ENCODE data around the gene NOS2. TPM values are rescaled to one million over a fixed set of nuclear protein-coding genes. Genes with fewer than 3 reads are reported as not detected.
"Not testable (repeated sequence)": the region's sequence is repeated elsewhere in the genome, so short reads cannot be mapped to it uniquely, and the experiment has no call there.

NOS2 gene
- total and polyA plus RNA-seq, 2 donors = 0.21 to 0.33 TPM

DNA sequence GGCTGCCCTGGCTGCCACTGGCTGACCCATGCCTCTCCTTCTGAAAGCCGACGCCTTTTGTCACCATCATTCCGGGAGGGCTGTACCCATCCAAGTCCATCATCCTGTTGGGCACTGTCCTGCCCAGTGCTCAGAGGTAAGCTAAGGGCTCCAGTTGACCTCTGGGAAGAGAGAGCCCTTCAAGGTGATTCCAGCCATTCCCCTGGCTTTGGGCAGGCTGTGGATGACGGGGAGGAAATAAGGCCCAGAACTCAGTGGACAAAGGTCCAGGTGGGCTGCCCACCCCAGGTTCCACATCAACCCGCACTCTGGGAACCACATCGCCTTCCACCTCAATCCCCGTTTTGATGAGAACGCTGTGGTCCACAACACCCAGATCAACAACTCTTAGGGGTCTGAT is 45.8 kb downstream of the NOS2 start:
- WGBS = 95% methylated on average over 8 of the region's 8 CpGs

DNA sequence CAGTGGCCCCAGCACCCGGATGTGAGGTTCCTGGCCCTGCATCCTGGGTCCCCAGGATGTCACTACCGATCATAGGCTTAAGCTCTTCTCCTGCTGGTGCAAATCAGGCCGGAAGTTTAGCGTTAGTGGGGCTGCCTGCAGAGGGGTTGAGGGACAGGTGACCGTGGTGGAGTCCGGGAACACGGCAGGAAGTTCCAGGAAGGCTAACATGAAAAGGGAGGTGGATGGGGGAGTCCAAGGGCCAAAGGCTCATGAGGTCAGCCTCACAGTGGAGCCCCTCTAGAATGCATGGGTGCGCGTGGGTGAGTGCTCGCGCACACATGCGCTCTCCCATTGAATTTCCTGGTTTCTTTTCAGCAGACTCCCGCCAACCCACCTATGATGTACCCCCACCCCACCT is 46.6 kb downstream of the NOS2 start:
- not testable (repeated sequence) for H3K4me3 ChIP-seq (ENCODE audit: low read length in 2 of 2); DNase-seq (ENCODE audit: low read depth in 6 of 9, low spot score in 9 of 9); H3K36me3 ChIP-seq (ENCODE audit: control insufficient read depth in 2 of 2, insufficient read depth in 2 of 2, low read length in 1 of 2); H3K27ac ChIP-seq (ENCODE audit: low read depth in 1 of 2, low read length in 1 of 2); H3K27me3 ChIP-seq (ENCODE audit: control insufficient read depth in 2 of 2, insufficient read depth in 1 of 2, low read length in 1 of 2); H3K4me1 ChIP-seq (ENCODE audit: control insufficient read depth in 2 of 2, insufficient read depth in 2 of 2, low read length in 2 of 2); H3K9me3 ChIP-seq (ENCODE audit: control insufficient read depth in 2 of 2, insufficient read depth in 1 of 2, low read length in 1 of 2)
- 95% methylated on average over 13 of the region's 13 CpGs for WGBS

More for the DNA sequence above, 45.8 kb downstream of the NOS2 start:
- DNase-seq (ENCODE audit: low read depth in 6 of 9, low spot score in 9 of 9) = no peak
- no peak overlapping the region for H3K27ac ChIP-seq (ENCODE audit: low read depth in 1 of 2, low read length in 1 of 2)
- no peak overlapping the region for H3K4me3 ChIP-seq (ENCODE audit: low read length in 2 of 2)
- H3K36me3 ChIP-seq (ENCODE audit: control insufficient read depth in 2 of 2, insufficient read depth in 2 of 2, low read length in 1 of 2) = no peaks in the 10 kb centered on the region
- no peaks in the 10 kb centered on the region for H3K27me3 ChIP-seq (ENCODE audit: control insufficient read depth in 2 of 2, insufficient read depth in 1 of 2, low read length in 1 of 2)
- no peaks in the 10 kb centered on the region for H3K4me1 ChIP-seq (ENCODE audit: control insufficient read depth in 2 of 2, insufficient read depth in 2 of 2, low read length in 2 of 2)
- no peaks in the 10 kb centered on the region for H3K9me3 ChIP-seq (ENCODE audit: control insufficient read depth in 2 of 2, insufficient read depth in 1 of 2, low read length in 1 of 2)

DNA sequence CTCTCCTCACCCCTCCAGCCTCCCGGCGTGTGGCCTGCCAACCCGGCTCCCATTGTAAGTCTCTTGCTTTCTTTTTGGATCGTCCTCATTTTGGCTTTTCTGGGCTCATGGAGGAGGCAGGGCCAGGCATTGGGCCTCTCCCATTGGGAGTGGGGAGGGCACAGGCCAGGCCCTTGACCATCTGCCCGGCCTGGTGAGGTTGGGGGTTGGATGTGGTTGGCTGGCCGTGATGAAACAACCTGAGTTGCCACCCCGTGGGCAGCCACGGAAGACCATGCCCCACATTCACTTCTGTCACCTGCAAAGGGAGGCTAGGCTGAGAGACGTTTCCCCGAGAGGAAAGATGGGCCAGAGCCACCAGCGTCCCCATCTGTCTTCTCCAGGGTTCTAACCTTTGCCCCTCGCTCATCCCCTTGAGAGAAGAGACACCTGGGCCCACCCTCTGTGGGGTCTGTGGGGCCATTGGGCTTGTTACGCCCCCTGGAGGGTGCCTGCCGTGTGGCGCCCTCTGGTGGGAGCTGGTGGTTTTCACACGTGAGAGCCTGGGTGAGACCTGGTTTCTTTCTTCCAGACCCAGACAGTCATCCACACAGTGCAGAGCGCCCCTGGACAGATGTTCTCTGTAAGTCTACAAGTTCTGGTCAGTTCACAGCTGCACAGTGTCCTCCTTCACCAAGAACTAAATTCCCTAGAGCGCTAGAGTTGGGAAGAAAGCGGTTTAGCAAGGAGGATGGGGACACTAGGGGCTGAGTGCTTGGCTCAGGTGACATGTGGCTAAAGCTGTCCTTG is 47.3 kb downstream of the NOS2 start:
- H3K27ac ChIP-seq (ENCODE audit: low read depth in 1 of 2, low read length in 1 of 2); H3K27me3 ChIP-seq (ENCODE audit: control insufficient read depth in 2 of 2, insufficient read depth in 1 of 2, low read length in 1 of 2); H3K4me1 ChIP-seq (ENCODE audit: control insufficient read depth in 2 of 2, insufficient read depth in 2 of 2, low read length in 2 of 2); H3K4me3 ChIP-seq (ENCODE audit: low read length in 2 of 2); DNase-seq (ENCODE audit: low read depth in 6 of 9, low spot score in 9 of 9); H3K9me3 ChIP-seq (ENCODE audit: control insufficient read depth in 2 of 2, insufficient read depth in 1 of 2, low read length in 1 of 2); H3K36me3 ChIP-seq (ENCODE audit: control insufficient read depth in 2 of 2, insufficient read depth in 2 of 2, low read length in 1 of 2): not testable (repeated sequence)
- WGBS = 91% methylated on average over 11 of the region's 19 CpGs

DNA sequence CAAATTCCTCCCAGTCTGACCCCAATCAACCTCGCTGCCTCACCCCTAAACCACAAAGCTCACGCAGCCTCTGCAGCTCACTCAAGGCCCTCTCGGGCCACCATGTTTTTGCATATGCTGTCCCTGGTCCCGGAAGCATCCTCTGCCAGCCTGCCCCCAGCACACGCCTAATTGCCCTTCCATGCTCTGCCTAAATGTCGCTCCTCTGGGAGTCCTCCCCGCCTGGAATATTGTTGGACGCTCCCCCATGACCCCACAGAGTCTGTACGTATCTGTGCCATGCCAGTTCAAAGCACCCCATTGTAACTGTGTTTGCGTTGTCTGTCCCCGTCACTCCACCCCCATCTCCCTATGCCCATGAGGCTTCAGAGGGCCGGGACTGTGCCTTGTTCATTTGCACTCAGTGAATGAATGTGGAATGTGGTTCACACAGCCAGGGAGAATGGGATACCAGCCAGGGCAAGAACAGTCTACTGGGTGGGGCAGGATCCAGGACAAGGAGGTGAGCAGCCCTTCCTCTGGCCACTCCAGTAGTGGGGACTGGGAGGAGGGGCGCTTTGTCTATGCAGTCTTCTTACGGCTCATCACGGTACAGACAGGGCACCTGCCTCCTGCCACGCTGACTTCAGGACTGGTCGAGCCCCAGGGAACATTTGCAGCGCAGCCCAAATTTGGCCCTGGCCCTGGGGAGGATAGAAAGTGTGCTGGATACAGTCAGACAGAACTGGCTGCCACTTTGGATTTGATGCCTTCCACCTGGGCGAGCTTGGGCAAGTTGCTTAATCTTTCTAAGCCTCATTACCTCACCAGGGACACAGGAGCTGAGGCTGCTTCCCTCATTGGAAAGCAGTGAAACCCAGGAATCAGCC is 48.5 kb downstream of the NOS2 start:
- Histone ChIP-seq H3K9me3 (ENCODE audit: control insufficient read depth in 2 of 2, insufficient read depth in 1 of 2, low read length in 1 of 2) (no peaks in the 10 kb centered on the region), H3K27ac (ENCODE audit: low read depth in 1 of 2, low read length in 1 of 2) (no peak overlapping the region), H3K36me3 (ENCODE audit: control insufficient read depth in 2 of 2, insufficient read depth in 2 of 2, low read length in 1 of 2) (no peaks in the 10 kb centered on the region), H3K4me1 (ENCODE audit: control insufficient read depth in 2 of 2, insufficient read depth in 2 of 2, low read length in 2 of 2) (no peaks in the 10 kb centered on the region), H3K4me3 (ENCODE audit: low read length in 2 of 2) (no peak overlapping the region), H3K27me3 (ENCODE audit: control insufficient read depth in 2 of 2, insufficient read depth in 1 of 2, low read length in 1 of 2) (no peaks in the 10 kb centered on the region)
- 94% methylated on average over 19 of the region's 19 CpGs for WGBS
- no peak for DNase-seq (ENCODE audit: low read depth in 6 of 9, low spot score in 9 of 9)

DNA sequence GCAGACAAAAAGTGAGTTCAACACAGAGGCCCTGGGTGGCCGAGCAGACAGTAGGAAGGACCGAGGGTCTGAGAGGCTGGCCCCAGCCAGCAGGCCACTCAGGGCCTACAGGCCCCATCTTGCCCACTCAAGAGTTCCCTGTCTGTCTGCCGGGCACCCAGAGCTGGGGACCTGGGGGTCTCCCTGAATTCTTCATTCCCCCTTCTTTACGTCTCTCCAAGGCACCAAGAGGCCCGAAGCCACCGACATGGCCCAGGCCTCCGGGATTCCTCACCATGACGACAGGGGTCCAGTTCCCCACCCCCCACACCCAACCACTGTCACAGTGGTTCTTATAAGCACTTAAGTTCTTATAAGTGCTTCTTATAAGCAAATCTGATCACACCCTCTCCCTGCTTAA is 49.2 kb downstream of the NOS2 start:
- Histone ChIP-seq H3K27ac (ENCODE audit: low read depth in 1 of 2, low read length in 1 of 2) (no peak overlapping the region), H3K36me3 (ENCODE audit: control insufficient read depth in 2 of 2, insufficient read depth in 2 of 2, low read length in 1 of 2) (no peaks in the 10 kb centered on the region), H3K27me3 (ENCODE audit: control insufficient read depth in 2 of 2, insufficient read depth in 1 of 2, low read length in 1 of 2) (no peaks in the 10 kb centered on the region), H3K4me3 (ENCODE audit: low read length in 2 of 2) (no peak overlapping the region), H3K4me1 (ENCODE audit: control insufficient read depth in 2 of 2, insufficient read depth in 2 of 2, low read length in 2 of 2) (no peaks in the 10 kb centered on the region), H3K9me3 (ENCODE audit: control insufficient read depth in 2 of 2, insufficient read depth in 1 of 2, low read length in 1 of 2) (no peaks in the 10 kb centered on the region)
- DNase-seq (ENCODE audit: low read depth in 6 of 9, low spot score in 9 of 9) = no peak
- WGBS = 94% methylated on average over 8 of the region's 8 CpGs

DNA sequence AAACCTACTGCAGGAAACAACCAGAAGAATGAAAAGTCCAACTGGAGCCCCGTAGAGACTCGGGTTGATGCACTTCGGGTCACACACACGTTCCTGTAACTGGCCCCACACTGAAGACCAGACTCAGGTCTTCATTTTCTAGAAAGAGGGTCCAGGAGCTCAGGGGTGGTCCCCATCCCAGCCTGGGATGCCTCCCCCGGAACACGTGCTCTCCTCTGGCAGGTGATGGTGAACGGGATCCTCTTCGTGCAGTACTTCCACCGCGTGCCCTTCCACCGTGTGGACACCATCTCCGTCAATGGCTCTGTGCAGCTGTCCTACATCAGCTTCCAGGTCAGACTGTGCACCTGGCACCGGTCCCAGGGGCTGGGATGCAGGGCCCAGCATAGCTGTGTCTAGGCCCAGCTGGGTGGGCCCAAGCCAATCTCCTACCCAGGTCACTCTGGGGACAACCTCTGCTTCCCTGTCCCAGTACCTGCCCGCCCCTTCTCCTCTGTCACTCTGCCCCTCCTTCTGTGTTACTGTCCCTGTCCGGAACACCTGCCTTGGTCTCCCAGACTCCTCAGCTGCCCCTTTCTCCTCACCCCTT is 50.7 kb downstream of the NOS2 start:
- not testable (repeated sequence) for DNase-seq (ENCODE audit: low read depth in 6 of 9, low spot score in 9 of 9)
- WGBS = 96% methylated on average over 15 of the region's 15 CpGs

DNA sequence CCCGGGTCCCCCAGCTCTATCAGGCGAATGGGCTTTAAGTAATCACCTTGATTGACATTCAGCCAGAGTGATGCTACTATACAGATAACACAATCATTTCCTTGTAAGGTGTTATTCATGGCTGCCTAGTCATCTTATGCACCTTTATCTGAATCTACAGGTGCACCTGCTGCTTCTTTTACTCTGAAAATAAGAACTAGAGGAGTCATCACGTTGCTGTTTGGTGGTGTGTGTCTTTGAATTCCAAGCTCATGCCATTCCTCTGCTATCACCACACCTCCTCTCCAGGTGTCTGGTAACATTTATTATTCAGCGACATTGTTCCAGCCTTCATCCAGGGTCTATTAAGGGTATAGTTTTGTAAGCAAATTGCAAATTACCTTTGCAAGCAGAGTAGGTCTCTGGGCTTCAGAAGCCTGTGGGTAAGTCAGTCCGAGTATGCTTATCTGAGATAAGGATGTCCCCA is 51.9 kb downstream of the NOS2 start:
- H3K9me3 ChIP-seq (ENCODE audit: control insufficient read depth in 2 of 2, insufficient read depth in 1 of 2, low read length in 1 of 2) = no peaks in the 10 kb centered on the region
- DNase-seq (ENCODE audit: low read depth in 6 of 9, low spot score in 9 of 9) = no peak
- no peaks in the 10 kb centered on the region for H3K27me3 ChIP-seq (ENCODE audit: control insufficient read depth in 2 of 2, insufficient read depth in 1 of 2, low read length in 1 of 2)
- 78% methylated on average over 5 of the region's 5 CpGs for WGBS
- no peaks in the 10 kb centered on the region for H3K4me1 ChIP-seq (ENCODE audit: control insufficient read depth in 2 of 2, insufficient read depth in 2 of 2, low read length in 2 of 2)
- H3K4me3 ChIP-seq (ENCODE audit: low read length in 2 of 2) = no peak overlapping the region
- no peaks in the 10 kb centered on the region for H3K36me3 ChIP-seq (ENCODE audit: control insufficient read depth in 2 of 2, insufficient read depth in 2 of 2, low read length in 1 of 2)
- H3K27ac ChIP-seq (ENCODE audit: low read depth in 1 of 2, low read length in 1 of 2) = no peak overlapping the region

More for the DNA sequence above, 50.7 kb downstream of the NOS2 start:
- H3K27me3 ChIP-seq (ENCODE audit: control insufficient read depth in 2 of 2, insufficient read depth in 1 of 2, low read length in 1 of 2); H3K4me3 ChIP-seq (ENCODE audit: low read length in 2 of 2); H3K27ac ChIP-seq (ENCODE audit: low read depth in 1 of 2, low read length in 1 of 2); H3K4me1 ChIP-seq (ENCODE audit: control insufficient read depth in 2 of 2, insufficient read depth in 2 of 2, low read length in 2 of 2); H3K9me3 ChIP-seq (ENCODE audit: control insufficient read depth in 2 of 2, insufficient read depth in 1 of 2, low read length in 1 of 2); H3K36me3 ChIP-seq (ENCODE audit: control insufficient read depth in 2 of 2, insufficient read depth in 2 of 2, low read length in 1 of 2): not testable (repeated sequence)

DNA sequence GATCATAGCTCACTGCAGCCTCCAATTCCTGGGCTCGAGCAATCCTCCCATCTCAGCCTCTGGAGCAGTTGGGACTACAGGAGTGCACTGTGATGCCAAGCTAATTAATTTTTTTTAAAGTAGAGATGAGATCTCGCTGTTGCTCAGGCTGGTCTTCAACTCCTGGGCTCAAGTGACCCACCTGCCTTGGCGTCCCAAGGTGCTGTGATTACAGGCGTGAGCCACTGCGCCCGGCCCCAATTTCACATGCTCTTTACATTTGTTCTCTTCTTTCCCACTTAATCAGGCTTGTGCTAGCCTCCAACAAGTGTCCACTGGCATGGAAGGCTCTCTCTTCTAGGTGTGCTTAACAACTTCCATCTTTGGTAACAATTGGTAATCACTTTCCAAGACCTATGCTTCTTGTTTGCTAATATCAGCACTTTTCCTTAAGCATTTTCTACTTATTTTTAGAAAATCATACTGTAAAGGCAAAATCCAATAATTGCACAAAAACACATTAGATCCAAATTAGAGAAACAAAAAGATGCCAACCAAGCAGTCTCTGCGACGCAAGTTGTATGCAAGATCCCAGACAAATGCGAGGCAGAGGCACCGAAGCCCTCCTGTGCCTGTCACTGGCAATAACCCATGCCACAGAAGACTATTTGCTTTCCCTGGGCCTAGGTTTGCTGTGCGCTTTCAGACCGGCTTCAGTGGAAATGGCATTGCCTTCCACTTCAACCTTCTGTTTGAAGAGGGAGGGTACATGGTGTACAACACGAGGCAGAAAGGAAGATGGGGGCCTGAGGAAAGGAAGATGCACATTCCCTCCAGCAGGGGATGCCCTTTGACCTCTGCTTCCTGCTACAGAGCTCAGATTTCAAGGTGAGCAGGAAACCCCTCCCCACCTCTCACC is 52.6 kb downstream of the NOS2 start:
- no peak for DNase-seq (ENCODE audit: low read depth in 6 of 9, low spot score in 9 of 9)
- H3K27ac ChIP-seq (ENCODE audit: low read depth in 1 of 2, low read length in 1 of 2) = no peak overlapping the region
- 94% methylated on average over 13 of the region's 13 CpGs for WGBS

More for the DNA sequence above, 52.6 kb downstream of the NOS2 start:
- no peaks in the 10 kb centered on the region for H3K27me3 ChIP-seq (ENCODE audit: control insufficient read depth in 2 of 2, insufficient read depth in 1 of 2, low read length in 1 of 2)
- H3K4me3 ChIP-seq (ENCODE audit: low read length in 2 of 2) = no peak overlapping the region
- H3K4me1 ChIP-seq (ENCODE audit: control insufficient read depth in 2 of 2, insufficient read depth in 2 of 2, low read length in 2 of 2) = no peaks in the 10 kb centered on the region
- no peaks in the 10 kb centered on the region for H3K36me3 ChIP-seq (ENCODE audit: control insufficient read depth in 2 of 2, insufficient read depth in 2 of 2, low read length in 1 of 2)
- H3K9me3 ChIP-seq (ENCODE audit: control insufficient read depth in 2 of 2, insufficient read depth in 1 of 2, low read length in 1 of 2) = no peaks in the 10 kb centered on the region
